ENCODE data around the gene PFN1. TPM values are rescaled to one million over a fixed set of nuclear protein-coding genes. Genes with fewer than 3 reads are reported as not detected.

PFN1 gene
- total and polyA plus RNA-seq, 2 experiments from 2014 or later = 886 to 2,247 TPM

DNA sequence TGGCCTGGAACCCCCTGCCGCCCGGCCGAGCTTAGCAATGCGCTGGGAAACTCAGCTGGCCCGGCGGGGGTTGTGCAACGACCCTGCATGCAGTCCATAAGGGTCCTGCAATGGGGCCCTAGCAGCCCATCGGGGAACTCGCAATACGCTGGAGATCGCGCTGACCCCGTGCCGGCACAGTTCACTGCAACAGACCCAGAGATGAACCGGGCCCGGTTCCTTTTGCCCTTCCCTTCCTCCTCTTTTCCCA lies 8.9 kb downstream of the PFN1 start:
- in situ Hi-C loops (cut with MboI) = no loop called here
- H3K9me3 ChIP-seq (ENCODE audit: low read depth) = no peaks in the 10 kb centered on the region
- peak overlapping the region; percentile 81 for H2AFZ ChIP-seq
- H3K27me3 ChIP-seq (replicated peaks; ENCODE audit: insufficient read depth) = no peaks in the 10 kb centered on the region
- peak; percentile 55 for DNase-seq
- no peak for TF ChIP-seq EZH2 (IDR thresholded peaks at IDR 0.05; ENCODE audit: insufficient read depth, poor library complexity, severe bottlenecking)
- no peak for TF ChIP-seq EZH2phosphoT487 (IDR thresholded peaks at IDR 0.05; ENCODE audit: insufficient read depth, low read depth)
- H3K4me3 ChIP-seq = peak overlapping the region; percentile 94
- H3K9me2 ChIP-seq (ENCODE audit: insufficient read depth) = no peaks in the 10 kb centered on the region
- peaks cover 57% of the 10 kb centered on the region for H3K79me2 ChIP-seq (ENCODE audit: insufficient read depth)
- 1 to 3% methylated on average over 15 to 16 of the region's 16 CpGs for WGBS, 2 experiments (ENCODE audit: low coverage in 1 of 2, low lambda C conversion rate in 2 of 2, missing lambda C conversion rate in 2 of 2)
- H3K9ac ChIP-seq = peak overlapping the region; percentile 94
- H3K4me1 ChIP-seq (ENCODE audit: insufficient read depth) = peaks cover 17% of the 10 kb centered on the region
- peak overlapping the region; percentile 80 for H3K27ac ChIP-seq
- peak overlapping the region; percentile 92 for H3K4me2 ChIP-seq (ENCODE audit: unreplicated experiment)
- H3K36me3 ChIP-seq (ENCODE audit: low read depth) = no peaks in the 10 kb centered on the region
- 0 out of 2 replicates have a peak, but pooled peaks cover 1% of the 10 kb centered on the region for H4K20me1 ChIP-seq (ENCODE audit: insufficient read depth)
- peaks cover 36% of the 10 kb centered on the region for H3F3A ChIP-seq (ENCODE audit: insufficient read depth)

DNA sequence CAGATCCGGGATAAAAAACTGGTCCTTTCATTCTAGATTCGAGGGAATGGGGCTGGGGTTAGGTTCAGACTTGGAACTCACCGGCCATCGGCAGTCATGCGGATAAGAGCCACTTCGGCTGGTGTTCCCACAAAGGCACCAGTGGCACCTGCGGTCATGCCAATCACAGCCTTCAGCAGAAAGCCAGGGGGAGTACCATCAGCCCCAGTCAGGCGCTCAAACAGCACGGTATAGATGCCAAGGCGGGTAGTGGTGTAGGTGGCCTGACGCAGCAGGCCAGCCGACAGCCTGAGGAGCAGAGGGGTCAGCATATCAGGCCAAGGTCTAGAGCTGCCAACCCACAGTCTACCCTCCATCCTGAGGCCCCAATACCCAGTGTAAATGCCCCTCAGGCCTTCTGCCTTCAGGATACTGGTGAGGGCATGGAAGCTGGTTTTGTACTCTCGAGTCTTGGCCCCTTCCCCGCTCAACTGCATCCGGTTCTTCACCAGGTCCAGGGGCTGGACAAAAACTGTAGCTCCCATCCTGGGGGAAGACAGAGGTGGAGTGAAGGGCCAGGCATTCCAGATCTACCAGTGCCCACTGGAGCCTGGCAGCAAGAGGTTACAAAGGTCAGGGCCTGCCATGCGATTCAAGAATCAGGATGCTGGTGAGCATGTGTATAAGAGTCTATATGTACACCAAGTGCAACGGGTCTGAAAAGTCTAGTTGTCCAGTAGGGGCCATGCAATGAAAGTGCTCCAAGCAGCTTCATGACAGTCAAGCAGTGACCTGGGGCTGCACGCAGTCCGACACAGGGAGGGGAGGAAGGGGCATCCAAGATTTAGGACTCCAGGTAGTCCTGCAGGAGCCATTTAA lies 9.4 kb downstream of the PFN1 start:
- Histone ChIP-seq H3K9me3 (ENCODE audit: low read depth) (no peaks in the 10 kb centered on the region), H3K4me2 (ENCODE audit: unreplicated experiment) (peak overlapping the region; percentile 92), H3K4me1 (ENCODE audit: insufficient read depth) (peaks cover 14% of the 10 kb centered on the region; the same call in 1 of the 2 replicates), H3K4me3 (peak overlapping the region; percentile 94), H3K79me2 (ENCODE audit: insufficient read depth) (peaks cover 51% of the 10 kb centered on the region), H3K9ac (peak overlapping the region; percentile 94), H3K36me3 (ENCODE audit: low read depth) (no peaks in the 10 kb centered on the region), H3K27ac (peak overlapping the region; percentile 80), H2AFZ (peak overlapping the region; percentile 81), H3K9me2 (ENCODE audit: insufficient read depth) (no peaks in the 10 kb centered on the region), H3F3A (ENCODE audit: insufficient read depth) (peaks cover 31% of the 10 kb centered on the region), H3K27me3 (replicated peaks; ENCODE audit: insufficient read depth) (no peaks in the 10 kb centered on the region), H4K20me1 (ENCODE audit: insufficient read depth) (no peaks in the 10 kb centered on the region)
- TF ChIP-seq EZH2 (IDR thresholded peaks at IDR 0.05; ENCODE audit: insufficient read depth, poor library complexity, severe bottlenecking) (no peak), EZH2phosphoT487 (IDR thresholded peaks at IDR 0.05; ENCODE audit: insufficient read depth, low read depth) (no peak)
- in situ Hi-C loops (cut with MboI) = no loop called here
- no peak for DNase-seq
- 46 to 48% methylated on average over 19 of the region's 19 CpGs for WGBS, 2 experiments (ENCODE audit: low coverage in 1 of 2, low lambda C conversion rate in 2 of 2, missing lambda C conversion rate in 2 of 2)

DNA sequence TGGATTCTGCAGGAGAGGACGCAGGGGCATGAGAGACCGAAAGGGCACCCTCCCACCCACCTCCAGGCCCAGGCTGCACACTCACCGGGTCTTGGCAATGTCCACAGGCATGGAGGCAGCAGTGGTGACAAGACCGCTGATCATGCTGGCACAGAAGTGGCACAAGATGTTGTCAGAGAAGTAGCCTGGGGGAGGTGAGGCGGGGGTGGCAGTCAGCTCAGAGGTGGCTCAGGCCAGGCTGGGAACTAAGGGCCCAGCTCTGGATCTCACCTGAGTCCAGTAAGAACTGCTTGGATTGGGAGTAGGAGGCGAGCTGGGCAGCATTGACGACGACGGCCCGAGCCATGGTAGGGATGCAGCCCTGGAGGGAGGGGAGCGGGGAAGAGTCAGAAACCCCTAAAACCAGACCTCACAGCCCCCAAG lies 10.2 kb downstream of the PFN1 start:
- TF ChIP-seq EZH2phosphoT487 (IDR thresholded peaks at IDR 0.05; ENCODE audit: insufficient read depth, low read depth) (no peak), EZH2 (IDR thresholded peaks at IDR 0.05; ENCODE audit: insufficient read depth, poor library complexity, severe bottlenecking) (no peak)
- 80 to 81% methylated on average over 11 of the region's 11 CpGs for WGBS, 2 experiments (ENCODE audit: low coverage in 1 of 2, low lambda C conversion rate in 2 of 2, missing lambda C conversion rate in 2 of 2)
- peak overlapping the region; percentile 94 for H3K9ac ChIP-seq
- no peak for DNase-seq
- no peaks in the 10 kb centered on the region for H3K9me2 ChIP-seq (ENCODE audit: insufficient read depth)
- in situ Hi-C loops (cut with MboI) = no loop called here
- peaks cover 14% of the 10 kb centered on the region; the same call in 1 of the 2 replicates for H3K4me1 ChIP-seq (ENCODE audit: insufficient read depth)
- no peaks in the 10 kb centered on the region for H3K9me3 ChIP-seq (ENCODE audit: low read depth)
- no peaks in the 10 kb centered on the region for H3K27me3 ChIP-seq (replicated peaks; ENCODE audit: insufficient read depth)
- H3K36me3 ChIP-seq (ENCODE audit: low read depth) = no peaks in the 10 kb centered on the region
- peaks cover 23% of the 10 kb centered on the region for H3F3A ChIP-seq (ENCODE audit: insufficient read depth)
- no peak overlapping the region for H3K27ac ChIP-seq
- H3K4me3 ChIP-seq = peak overlapping the region; percentile 94; the same call in 1 of the 2 replicates
- no peaks in the 10 kb centered on the region for H4K20me1 ChIP-seq (ENCODE audit: insufficient read depth)
- no peak overlapping the region for H2AFZ ChIP-seq
- no peak overlapping the region for H3K4me2 ChIP-seq (ENCODE audit: unreplicated experiment)
- peaks cover 43% of the 10 kb centered on the region for H3K79me2 ChIP-seq (ENCODE audit: insufficient read depth)

DNA sequence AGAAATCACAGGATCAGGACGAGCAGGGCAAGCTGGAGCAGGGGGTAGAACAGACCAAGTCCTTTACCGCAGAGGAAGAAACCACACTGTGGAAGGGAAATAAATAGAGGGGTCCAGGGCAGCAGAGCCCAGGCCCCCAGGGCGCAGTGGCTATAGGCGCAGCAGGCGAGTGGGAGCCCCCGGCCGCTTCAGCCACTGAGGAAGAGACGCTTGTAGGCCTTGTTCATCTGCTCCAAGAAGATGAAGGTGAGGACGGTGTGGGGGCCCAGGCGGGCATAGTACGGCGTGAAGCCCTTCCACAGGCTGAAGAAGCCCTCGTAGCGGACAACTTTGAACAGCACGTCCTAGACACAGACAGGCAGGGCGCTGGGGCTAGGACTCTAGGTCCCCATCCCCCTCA lies 10.8 kb downstream of the PFN1 start:
- TF ChIP-seq EZH2phosphoT487 (IDR thresholded peaks at IDR 0.05; ENCODE audit: insufficient read depth, low read depth) (no peak), EZH2 (IDR thresholded peaks at IDR 0.05; ENCODE audit: insufficient read depth, poor library complexity, severe bottlenecking) (no peak)
- H3K4me1 ChIP-seq (ENCODE audit: insufficient read depth) = peaks cover 14% of the 10 kb centered on the region; the same call in 1 of the 2 replicates
- no peaks in the 10 kb centered on the region for H3K36me3 ChIP-seq (ENCODE audit: low read depth)
- no peak overlapping the region for H3K4me3 ChIP-seq
- no peaks in the 10 kb centered on the region for H3K9me2 ChIP-seq (ENCODE audit: insufficient read depth)
- no peak overlapping the region; the same call in 1 of the 2 replicates for H3K9ac ChIP-seq
- in situ Hi-C loops (cut with MboI) = no loop called here
- no peaks in the 10 kb centered on the region for H3K9me3 ChIP-seq (ENCODE audit: low read depth)
- H3K79me2 ChIP-seq (ENCODE audit: insufficient read depth) = peaks cover 38% of the 10 kb centered on the region
- H3K27me3 ChIP-seq (replicated peaks; ENCODE audit: insufficient read depth) = no peaks in the 10 kb centered on the region
- no peak overlapping the region for H2AFZ ChIP-seq
- H3F3A ChIP-seq (ENCODE audit: insufficient read depth) = peaks cover 20% of the 10 kb centered on the region
- no peak overlapping the region for H3K4me2 ChIP-seq (ENCODE audit: unreplicated experiment)
- 96% methylated on average over 16 of the region's 16 CpGs for WGBS, 2 experiments (ENCODE audit: low coverage in 1 of 2, low lambda C conversion rate in 2 of 2, missing lambda C conversion rate in 2 of 2)
- H3K27ac ChIP-seq = no peak overlapping the region
- no peak for DNase-seq
- no peaks in the 10 kb centered on the region for H4K20me1 ChIP-seq (ENCODE audit: insufficient read depth)
